Measurements from ENCODE around the gene NOL7.

The NOL7 gene

DNA sequence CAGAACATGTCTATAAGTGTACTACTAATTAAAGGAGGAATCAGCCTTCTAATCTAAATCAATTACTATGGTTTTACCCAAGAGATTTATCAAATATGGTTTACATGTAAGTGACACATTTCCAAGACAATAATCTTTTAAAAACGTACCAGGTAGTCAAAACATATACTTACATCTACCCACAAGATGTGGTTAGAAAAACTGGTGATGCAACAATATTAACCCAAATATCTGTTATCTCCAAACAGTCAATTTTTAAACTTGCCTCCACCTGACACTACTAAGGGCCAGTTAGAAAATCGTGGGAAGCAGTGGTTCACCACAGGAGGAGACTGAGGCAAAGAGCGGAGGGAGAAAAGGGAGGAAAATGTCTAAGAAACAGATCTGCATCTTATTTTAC lies 28.0 kb downstream of the NOL7 start:
- TF ChIP-seq TEAD4 (IDR thresholded peaks at IDR 0.05) (no peak), FOXM1 (IDR thresholded peaks at IDR 0.05; ENCODE audit: borderline replicate concordance, low read depth) (no peak), TCF12 (IDR thresholded peaks at IDR 0.05; ENCODE audit: low read depth) (no peak), TAF1 (IDR thresholded peaks at IDR 0.05; ENCODE audit: low read depth) (no peak), EP300 (IDR thresholded peaks at IDR 0.05; ENCODE audit: borderline replicate concordance) (no peak), NFIC (IDR thresholded peaks at IDR 0.05) (no peak), CREB1 (IDR thresholded peaks at IDR 0.05; ENCODE audit: low read depth) (no peak), YY1 (IDR thresholded peaks at IDR 0.05; ENCODE audit: low read depth) (no peak), EGR1 (IDR thresholded peaks at IDR 0.05) (no peak), CEBPB (IDR thresholded peaks at IDR 0.05) (no peak), RAD21 (IDR thresholded peaks at IDR 0.05; ENCODE audit: low read depth) (no peak), ZBTB7A (IDR thresholded peaks at IDR 0.05; ENCODE audit: low read depth) (no peak)
- TF ChIP-seq, protein P1, sequence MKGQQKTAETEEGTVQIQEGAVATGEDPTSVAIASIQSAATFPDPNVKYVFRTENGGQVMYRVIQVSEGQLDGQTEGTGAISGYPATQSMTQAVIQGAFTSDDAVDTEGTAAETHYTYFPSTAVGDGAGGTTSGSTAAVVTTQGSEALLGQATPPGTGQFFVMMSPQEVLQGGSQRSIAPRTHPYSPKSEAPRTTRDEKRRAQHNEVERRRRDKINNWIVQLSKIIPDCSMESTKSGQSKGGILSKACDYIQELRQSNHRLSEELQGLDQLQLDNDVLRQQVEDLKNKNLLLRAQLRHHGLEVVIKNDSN (IDR thresholded peaks at IDR 0.05), result no peak
- TF ChIP-seq, protein P2, sequence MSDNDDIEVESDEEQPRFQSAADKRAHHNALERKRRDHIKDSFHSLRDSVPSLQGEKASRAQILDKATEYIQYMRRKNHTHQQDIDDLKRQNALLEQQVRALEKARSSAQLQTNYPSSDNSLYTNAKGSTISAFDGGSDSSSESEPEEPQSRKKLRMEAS (IDR thresholded peaks at IDR 0.05), result no peak
- TF ChIP-seq, protein P3, sequence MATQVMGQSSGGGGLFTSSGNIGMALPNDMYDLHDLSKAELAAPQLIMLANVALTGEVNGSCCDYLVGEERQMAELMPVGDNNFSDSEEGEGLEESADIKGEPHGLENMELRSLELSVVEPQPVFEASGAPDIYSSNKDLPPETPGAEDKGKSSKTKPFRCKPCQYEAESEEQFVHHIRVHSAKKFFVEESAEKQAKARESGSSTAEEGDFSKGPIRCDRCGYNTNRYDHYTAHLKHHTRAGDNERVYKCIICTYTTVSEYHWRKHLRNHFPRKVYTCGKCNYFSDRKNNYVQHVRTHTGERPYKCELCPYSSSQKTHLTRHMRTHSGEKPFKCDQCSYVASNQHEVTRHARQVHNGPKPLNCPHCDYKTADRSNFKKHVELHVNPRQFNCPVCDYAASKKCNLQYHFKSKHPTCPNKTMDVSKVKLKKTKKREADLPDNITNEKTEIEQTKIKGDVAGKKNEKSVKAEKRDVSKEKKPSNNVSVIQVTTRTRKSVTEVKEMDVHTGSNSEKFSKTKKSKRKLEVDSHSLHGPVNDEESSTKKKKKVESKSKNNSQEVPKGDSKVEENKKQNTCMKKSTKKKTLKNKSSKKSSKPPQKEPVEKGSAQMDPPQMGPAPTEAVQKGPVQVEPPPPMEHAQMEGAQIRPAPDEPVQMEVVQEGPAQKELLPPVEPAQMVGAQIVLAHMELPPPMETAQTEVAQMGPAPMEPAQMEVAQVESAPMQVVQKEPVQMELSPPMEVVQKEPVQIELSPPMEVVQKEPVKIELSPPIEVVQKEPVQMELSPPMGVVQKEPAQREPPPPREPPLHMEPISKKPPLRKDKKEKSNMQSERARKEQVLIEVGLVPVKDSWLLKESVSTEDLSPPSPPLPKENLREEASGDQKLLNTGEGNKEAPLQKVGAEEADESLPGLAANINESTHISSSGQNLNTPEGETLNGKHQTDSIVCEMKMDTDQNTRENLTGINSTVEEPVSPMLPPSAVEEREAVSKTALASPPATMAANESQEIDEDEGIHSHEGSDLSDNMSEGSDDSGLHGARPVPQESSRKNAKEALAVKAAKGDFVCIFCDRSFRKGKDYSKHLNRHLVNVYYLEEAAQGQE (IDR thresholded peaks at IDR 0.05; ENCODE audit: low read depth), result no peak

DNA sequence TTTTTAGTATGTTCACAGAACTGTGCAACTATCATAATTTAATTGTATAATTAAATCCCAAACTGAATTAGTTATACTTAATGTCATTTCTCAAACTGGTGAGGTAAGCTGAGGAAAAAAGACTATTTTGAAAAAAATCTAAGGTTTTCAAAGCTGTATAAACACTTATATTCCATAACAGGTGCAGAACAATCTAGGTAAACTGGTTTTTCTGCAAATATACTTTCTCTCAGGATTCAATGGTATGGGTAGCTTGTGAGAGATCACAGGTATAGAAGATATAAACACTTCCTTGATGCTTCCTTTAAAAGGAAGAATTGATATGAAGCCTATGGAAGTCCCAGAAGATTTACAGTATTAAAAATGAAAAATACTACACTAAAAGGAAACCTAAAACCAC lies 33.7 kb downstream of the NOL7 start:
- no peak for TF ChIP-seq EP300 (IDR thresholded peaks at IDR 0.05; ENCODE audit: borderline replicate concordance)

DNA sequence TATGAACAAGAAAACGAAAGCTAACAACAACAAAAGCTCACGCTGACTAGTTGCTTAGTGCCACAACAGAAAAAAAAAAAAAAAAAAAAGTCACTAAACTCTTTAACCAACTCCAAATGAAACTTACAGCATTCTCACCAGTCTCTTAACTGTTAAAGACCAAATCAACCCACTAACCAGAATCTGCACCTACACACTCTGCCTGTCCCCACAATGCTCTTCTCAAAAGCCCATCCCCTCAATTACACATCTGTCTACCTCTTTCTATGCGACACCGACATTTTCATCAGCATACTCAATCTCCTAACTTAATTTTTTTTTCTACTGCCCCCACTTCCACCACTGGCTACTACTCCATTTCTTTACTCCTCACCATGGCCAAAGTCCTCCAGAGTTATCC lies 34.3 kb downstream of the NOL7 start:
- no peak for TF ChIP-seq TEAD4 (IDR thresholded peaks at IDR 0.05)
- TF ChIP-seq, protein P3 (IDR thresholded peaks at IDR 0.05; ENCODE audit: low read depth), result no peak
- TF ChIP-seq CREB1 (IDR thresholded peaks at IDR 0.05; ENCODE audit: low read depth), result no peak
- no peak for TF ChIP-seq EP300 (IDR thresholded peaks at IDR 0.05; ENCODE audit: borderline replicate concordance)
- no peak for TF ChIP-seq TAF1 (IDR thresholded peaks at IDR 0.05; ENCODE audit: low read depth)
- no peak for TF ChIP-seq CEBPB (IDR thresholded peaks at IDR 0.05)
- TF ChIP-seq, protein P2 (IDR thresholded peaks at IDR 0.05), result no peak
- TF ChIP-seq EGR1 (IDR thresholded peaks at IDR 0.05), result no peak
- TF ChIP-seq, protein P1 (IDR thresholded peaks at IDR 0.05), result no peak
- TF ChIP-seq TCF12 (IDR thresholded peaks at IDR 0.05; ENCODE audit: low read depth), result no peak
- TF ChIP-seq FOXM1 (IDR thresholded peaks at IDR 0.05; ENCODE audit: borderline replicate concordance, low read depth), result no peak
- no peak for TF ChIP-seq RAD21 (IDR thresholded peaks at IDR 0.05; ENCODE audit: low read depth)
- no peak for TF ChIP-seq YY1 (IDR thresholded peaks at IDR 0.05; ENCODE audit: low read depth)
- TF ChIP-seq ZBTB7A (IDR thresholded peaks at IDR 0.05; ENCODE audit: low read depth), result no peak
- TF ChIP-seq NFIC (IDR thresholded peaks at IDR 0.05), result no peak

DNA sequence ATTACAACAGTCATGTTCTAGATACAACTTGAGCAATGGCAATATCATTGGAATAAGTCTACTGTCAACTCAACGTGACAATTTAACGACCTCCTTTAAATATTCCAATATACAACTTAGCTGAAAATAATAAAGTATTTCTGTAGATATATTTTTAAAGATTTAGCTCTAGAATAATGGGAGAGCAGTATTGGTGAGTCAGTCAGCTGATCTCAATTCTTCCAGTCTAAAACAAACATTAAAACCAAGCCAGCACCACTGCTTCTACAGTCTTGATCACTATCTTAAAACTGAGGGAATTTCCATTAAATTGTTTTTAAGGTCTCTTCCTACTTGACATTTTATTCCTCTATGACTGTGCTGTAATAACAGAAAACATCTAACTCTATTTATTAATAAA lies 38.2 kb downstream of the NOL7 start:
- no peak for TF ChIP-seq FOXM1 (IDR thresholded peaks at IDR 0.05; ENCODE audit: borderline replicate concordance, low read depth)
- TF ChIP-seq, protein P1 (IDR thresholded peaks at IDR 0.05), result no peak

DNA sequence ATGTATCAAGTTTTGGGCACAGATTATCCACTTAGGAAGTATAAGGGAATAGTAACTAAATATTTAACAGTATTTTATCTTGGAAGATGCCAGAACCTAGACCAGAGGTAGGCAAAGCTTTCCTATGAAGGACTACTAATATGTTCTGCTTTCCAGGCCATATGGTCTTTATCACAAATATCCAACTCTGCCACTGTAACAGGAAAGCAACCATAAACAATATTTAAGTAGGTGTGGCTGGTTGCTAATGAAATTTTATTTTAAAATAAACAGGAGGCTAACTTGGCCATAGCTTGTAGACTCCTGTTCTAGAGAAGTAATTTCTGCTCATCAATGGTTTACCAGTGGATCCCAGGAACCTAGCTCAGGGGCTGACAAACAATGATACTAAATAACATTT lies 39.4 kb downstream of the NOL7 start:
- no peak for TF ChIP-seq TEAD4 (IDR thresholded peaks at IDR 0.05)
- TF ChIP-seq, protein P2 (IDR thresholded peaks at IDR 0.05), result no peak
- no peak for TF ChIP-seq FOXM1 (IDR thresholded peaks at IDR 0.05; ENCODE audit: borderline replicate concordance, low read depth)
- TF ChIP-seq TAF1 (IDR thresholded peaks at IDR 0.05; ENCODE audit: low read depth), result no peak
- TF ChIP-seq YY1 (IDR thresholded peaks at IDR 0.05; ENCODE audit: low read depth), result no peak
- TF ChIP-seq NFIC (IDR thresholded peaks at IDR 0.05), result no peak
- no peak for TF ChIP-seq ZBTB7A (IDR thresholded peaks at IDR 0.05; ENCODE audit: low read depth)
- TF ChIP-seq EGR1 (IDR thresholded peaks at IDR 0.05), result no peak
- TF ChIP-seq EP300 (IDR thresholded peaks at IDR 0.05; ENCODE audit: borderline replicate concordance), result no peak
- TF ChIP-seq TCF12 (IDR thresholded peaks at IDR 0.05; ENCODE audit: low read depth), result no peak
- no peak for TF ChIP-seq CREB1 (IDR thresholded peaks at IDR 0.05; ENCODE audit: low read depth)
- TF ChIP-seq, protein P1 (IDR thresholded peaks at IDR 0.05), result no peak
- no peak for TF ChIP-seq RAD21 (IDR thresholded peaks at IDR 0.05; ENCODE audit: low read depth)
- TF ChIP-seq, protein P3 (IDR thresholded peaks at IDR 0.05; ENCODE audit: low read depth), result no peak
- TF ChIP-seq CEBPB (IDR thresholded peaks at IDR 0.05), result no peak
